A673 (cell line): ENCODE results near the gene ANKRD10.

ENCODE experiments used
- EZH2 ChIP-seq: fragments of 200-600 bp; sonication (generic); IDR thresholded peaks from 2 replicates; pipeline ENCODE4 v1.6.1; 2017; ENCODE audit warnings: borderline replicate concordance, low read depth, mild to moderate bottlenecking, mixed read lengths, antibody characterized with exemption, low read length; ENCODE audit not compliant: poor library complexity, severe bottlenecking
- TF ChIP-seq, protein P1 (sequence below): fragments of 300-800, 200-600 bp; sonication (generic); conservative IDR thresholded peaks from 2 replicates; pipeline ENCODE4 v1.5.1; 2017; ENCODE audit warnings: low read depth, mild to moderate bottlenecking, antibody characterized with exemption, low read length, moderate library complexity, mixed read lengths

DNA sequence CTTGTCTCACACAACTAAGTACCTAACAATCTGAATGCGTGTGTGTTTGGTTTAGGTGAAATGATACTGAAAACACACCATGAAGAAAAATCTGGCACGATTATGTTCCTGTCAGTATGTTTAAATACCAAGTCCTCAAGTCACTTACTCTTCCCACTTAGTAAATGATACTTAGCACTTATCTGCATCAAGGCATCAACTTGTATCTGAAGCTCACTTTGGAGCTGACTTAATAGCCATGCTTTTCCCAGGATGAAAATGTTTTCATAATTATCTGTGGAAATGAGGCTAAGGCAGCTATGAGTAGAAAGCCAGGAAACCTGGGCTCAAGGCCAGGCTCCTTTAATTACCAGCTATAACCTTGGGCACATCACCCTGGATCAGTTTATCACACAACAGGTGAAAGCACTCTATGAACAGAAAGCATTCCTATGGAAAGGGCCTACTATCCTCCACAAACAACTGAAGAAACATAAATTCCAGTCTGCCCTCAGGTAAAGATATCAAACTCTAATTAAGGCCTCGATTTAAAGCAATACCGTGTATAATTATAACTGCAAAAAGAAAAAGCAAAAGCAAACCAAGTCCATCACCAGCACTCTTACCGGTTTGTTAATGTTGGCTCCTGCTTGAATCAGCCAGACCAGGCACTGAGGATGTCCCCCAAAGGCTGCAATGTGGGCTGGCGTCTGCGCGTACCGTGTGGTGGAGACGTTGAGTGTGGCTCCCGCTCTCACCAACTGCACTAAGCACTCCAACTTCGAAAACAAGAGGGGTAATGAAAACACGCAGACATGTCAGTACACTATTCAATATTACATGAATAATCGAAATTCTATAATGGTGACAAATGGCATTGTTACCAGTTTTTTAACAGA lies 4.6 kb downstream of the ANKRD10 start:
- TF ChIP-seq, protein P1, sequence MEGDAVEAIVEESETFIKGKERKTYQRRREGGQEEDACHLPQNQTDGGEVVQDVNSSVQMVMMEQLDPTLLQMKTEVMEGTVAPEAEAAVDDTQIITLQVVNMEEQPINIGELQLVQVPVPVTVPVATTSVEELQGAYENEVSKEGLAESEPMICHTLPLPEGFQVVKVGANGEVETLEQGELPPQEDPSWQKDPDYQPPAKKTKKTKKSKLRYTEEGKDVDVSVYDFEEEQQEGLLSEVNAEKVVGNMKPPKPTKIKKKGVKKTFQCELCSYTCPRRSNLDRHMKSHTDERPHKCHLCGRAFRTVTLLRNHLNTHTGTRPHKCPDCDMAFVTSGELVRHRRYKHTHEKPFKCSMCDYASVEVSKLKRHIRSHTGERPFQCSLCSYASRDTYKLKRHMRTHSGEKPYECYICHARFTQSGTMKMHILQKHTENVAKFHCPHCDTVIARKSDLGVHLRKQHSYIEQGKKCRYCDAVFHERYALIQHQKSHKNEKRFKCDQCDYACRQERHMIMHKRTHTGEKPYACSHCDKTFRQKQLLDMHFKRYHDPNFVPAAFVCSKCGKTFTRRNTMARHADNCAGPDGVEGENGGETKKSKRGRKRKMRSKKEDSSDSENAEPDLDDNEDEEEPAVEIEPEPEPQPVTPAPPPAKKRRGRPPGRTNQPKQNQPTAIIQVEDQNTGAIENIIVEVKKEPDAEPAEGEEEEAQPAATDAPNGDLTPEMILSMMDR = no peak
- TF ChIP-seq EZH2 = no peak
